CD4-positive, alpha-beta T cell treated with Interleukin-17A for 1 hour (primary cell): ENCODE results near the gene NLGN1.
"Not testable (repeated sequence)": the region's sequence is repeated elsewhere in the genome, so short reads cannot be mapped to it uniquely, and the experiment has no call there.

Experiments
- DNase-seq: peaks from one replicate; pipeline ENCODE4 v3.0.0-alpha.2; 2020

Gene NLGN1

DNA sequence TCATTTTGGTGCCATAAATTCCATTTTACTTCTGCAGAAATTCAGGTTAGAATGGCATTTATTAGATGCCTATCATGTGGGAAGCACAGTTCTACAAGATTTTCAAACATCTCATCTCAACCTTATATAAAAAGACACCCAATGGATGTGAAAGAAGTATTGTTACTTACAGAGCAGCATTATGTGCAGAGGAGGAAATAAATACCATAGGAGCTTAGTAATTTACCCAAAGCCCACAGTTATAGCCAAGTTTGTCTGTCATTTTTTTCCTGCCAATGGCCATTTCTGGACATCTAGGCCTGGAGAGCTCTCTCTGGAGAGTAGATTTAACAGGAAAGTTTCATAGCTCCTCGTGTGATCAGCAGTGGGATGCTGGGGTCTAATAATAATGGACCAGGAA is 802.2 kb downstream of the NLGN1 start:
- DNase-seq: no peak

DNA sequence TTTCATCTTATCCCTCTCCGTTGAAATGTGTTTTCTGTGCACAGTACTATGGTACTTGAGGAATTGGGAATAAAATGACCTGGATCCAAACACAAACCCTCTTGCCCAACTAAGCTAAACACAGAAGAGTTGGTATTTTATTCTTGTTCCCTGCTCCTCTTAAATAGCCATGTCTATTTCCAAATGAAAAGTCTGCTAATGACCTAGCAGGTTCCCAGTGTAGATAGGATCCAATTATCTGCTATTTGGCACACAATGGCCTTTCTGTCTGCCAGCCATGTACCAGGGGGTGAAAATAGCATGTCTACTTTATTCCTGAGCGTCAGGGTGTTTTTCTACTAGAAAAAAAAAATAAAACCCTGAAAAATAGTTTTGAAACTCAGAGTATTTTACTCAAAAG is 804.6 kb downstream of the NLGN1 start:
- no peak for DNase-seq

DNA sequence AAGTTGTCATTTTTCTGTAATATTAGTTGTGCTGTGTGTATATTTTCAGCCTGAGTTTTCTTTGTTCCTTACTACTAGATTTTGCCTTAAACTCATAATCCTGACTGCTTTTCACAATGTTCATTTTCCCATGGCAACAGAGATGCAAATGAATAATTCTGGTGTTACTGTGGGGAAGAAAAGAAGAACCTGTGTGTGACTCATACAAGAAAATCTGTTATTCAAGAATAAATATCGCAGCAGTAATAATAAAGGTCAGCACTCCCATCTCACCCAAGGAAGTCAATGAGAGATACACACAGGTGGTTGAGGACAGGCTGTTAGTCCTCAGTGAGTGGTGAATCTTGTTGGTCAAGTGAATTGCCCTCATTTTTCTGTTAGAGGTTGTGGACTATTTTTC is 805.0 kb downstream of the NLGN1 start:
- DNase-seq: no peak

DNA sequence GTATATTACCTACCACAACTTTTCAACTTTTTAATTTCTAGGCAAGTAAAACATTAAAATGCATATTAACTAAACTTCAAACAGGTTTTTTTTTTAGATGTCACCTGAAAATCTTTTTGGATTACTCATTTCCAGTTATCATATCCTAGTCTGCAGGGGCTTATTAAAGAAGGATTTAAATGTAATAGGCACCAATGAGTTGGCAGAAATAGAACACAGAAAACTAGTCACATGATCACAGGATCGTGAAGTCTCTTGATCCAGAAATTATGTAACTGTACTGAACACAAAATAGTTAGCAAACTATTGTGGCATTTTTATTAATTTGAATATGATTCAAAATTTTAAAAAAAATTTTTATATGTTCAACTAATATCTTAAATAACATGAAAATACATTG is 807.2 kb downstream of the NLGN1 start:
- no peak for DNase-seq

DNA sequence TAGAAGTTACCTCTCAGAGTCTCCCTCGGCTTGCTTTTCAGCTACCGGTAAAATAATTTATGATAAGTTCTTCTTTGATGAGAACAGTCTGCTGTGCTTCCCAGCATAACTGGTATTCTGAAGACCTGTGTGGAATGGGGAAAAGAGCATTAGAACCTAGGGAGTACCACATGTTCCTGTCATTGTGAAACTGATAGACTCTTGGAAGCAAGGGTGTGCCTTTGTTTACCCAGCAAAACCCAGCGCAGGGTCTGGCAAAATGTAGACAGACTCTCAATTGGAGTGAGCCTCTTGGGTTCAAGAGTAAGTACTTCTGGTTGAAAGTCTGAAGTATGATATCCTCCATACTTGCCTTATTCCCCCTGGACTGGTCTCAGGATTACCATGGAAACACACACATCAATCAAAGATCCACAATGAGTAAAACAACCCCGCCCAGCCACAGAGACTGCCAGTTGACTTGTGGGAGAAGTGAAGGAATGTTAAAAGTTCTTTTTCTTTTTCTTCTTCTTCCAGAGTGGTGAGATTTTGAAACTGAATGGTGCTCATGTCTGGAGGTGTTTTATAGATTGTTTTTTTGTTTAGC is 809.2 kb downstream of the NLGN1 start:
- DNase-seq: no peak

DNA sequence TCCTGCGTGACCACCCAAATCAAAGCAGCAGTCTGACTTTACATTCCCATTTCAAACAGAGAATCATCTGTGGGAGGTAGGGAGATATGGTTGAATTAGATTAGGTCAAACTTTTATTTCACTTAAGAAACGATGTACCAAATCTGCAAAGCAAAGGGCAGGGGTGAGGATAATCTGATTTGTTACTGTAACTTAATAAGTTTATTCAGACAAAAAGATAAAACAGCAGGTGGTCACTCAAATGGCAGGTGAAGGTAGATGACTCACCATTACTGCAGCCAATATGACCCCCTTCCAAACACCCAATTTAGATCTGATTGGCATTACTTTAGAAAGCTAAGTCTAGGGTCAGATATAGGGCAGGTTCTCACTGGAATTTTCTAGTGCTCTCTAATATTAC is 810.6 kb downstream of the NLGN1 start:
- no peak for DNase-seq

DNA sequence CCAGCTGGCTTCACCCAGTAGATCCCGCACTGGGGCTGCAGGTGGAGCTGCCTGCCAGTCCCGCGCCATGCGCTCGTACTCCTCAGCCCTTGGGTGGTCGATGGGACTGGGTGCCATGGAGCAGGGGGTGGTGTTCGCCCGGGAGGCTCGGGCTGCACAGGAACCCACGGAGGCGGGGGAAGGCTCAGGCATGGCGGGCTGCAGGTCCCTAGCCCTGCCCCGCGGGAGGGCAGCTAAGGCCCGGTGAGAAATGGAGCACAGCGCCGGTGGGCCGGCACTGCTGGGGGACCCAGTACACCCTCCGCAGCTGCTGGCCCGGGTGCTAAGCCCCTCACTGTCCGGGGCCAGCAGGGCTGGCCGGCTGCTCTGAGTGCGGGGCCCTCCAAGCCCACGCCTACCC is 814.4 kb downstream of the NLGN1 start:
- not testable (repeated sequence) for DNase-seq

DNA sequence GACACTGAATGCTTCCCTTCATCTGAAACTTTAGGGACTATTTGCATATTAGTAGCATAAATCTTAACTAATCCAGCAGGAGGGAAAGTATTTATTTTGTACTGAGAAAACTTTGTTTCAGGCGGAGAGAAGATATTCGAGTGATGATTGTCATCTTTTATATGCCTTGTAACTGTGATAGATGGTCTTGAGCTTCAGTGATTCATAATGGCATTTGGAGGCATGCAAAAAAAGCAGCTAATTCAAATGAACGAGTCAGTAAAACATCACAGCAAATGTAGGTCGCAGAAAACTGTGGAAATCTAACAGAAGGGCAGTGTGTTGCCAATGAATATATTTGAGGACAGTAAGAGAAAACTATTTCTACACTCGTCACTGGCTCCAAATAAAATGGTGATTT is 817.9 kb downstream of the NLGN1 start:
- DNase-seq: no peak

DNA sequence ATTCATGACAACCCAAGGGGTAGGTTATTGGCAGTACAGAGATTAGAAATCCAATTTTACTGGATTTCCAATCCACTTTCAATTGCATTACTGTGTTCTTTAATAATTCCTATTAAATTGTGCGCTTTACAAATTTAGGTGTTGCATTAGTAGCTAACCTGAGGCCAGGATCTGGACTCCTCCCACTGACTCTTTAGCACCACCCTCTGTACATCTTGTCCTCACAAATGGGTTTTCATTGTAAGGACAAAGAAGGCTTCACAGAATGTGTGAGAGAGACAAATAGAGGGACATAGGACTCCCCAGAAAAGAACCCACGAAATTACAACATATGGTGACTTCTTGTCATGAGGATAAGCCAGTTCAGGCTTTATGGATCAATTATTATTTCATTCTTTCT is 818.5 kb downstream of the NLGN1 start:
- no peak for DNase-seq

DNA sequence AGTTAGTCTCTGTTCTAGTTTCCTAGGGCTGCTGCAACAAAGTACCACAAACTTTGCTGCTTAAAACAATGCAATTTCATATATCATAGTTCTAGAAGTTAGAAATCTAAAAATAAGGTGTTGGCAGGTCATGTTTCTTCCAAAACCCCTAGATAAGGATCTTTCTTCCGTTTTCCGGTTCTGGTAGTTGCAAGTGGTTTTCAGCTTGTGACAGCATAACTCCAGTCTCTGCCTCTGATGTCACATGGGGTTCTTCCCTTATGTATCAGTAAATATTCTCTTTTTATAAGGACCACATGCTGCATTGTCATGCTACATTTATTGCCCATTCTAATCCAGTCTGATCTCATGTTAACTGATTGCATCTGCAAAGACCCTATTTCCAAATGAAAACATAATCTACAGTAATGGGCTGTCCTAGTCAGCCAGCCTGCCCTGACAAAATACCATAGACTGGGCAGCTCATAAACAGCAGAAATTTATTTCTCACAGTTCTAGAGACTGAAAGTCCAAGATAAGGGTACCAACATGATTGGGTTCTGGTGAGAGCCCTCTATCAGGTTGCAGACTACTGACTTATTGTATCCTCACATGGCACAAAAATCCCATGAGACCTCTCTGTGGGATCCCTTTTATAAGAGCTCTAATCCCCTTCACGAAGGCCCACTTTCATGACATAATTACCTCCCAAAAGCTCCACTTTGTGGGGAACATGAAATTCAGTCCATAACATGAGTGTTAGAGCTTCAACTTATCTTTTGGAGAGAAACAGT is 819.6 kb downstream of the NLGN1 start:
- no peak for DNase-seq

DNA sequence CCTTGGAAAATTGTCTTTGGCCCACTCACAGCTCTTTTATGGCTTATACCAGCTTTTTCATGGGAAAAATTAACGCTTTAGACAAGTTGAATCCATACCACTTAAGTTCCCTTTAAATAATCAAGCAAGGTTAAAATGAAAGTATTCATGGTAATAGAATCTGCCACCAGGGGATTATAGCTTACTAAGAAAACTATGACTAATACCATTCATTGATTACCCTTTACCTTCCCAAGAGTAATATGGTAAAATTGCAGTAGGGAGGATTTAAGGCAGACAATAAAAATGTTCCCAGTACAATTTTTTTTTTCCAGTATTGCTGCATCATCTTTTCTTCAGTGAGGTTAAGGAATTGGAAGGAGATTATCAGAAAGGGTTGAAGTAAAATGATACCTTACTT is 820.5 kb downstream of the NLGN1 start:
- DNase-seq: no peak

DNA sequence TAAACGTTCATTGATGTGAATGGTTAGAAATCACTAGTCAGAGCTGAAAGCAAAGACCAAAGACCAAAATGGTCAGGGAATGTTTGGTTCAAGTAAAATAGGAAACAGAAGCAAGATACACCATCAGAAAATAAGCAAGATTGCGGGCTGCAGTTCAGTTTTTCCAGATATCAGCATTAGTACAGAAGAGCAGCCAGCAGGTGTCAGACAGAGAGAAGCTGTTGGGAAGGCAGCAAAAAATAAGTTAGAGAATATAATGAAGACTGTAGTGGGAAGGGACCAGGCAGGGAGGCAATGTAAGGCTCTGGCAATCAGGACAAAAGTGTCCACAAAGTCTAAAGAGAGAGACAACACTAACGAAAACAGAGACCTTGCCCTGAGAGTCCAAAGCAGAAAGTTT is 822.2 kb downstream of the NLGN1 start:
- DNase-seq: no peak

DNA sequence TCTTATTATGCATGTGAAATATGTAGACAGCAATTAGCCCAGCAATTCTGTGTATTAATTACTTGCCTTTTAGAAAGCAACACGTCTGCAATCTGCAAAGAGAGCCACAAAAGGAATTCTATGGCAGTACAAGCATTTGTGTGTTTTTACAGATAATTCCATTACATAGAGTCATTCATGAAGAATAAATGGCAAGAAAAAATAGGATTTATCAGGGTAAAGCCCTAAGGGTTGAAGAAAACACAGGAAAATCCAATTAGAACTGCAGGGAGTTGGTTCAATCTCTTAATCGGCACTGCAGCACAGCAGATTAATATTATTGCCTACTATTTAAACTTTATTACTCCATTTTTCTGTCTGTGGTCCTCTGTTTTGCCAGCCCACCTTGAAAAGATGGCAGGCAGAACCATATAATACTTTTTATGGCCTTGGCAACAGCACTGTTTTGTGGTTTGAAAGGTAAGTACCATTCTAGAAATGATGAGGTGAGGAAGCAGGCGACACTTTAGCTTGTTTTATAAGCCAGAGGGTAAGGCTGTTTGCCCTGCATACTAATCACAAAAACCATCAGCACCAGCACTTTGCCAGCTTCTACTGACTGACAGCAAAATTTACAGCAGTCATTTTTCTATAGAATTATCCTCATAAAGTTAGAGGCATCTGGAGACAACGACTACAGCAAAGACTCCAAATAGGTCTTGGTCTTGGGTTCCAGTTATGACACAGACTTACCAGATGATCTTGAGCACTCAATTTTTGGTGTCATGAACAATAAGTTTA is 823.4 kb downstream of the NLGN1 start:
- no peak for DNase-seq

DNA sequence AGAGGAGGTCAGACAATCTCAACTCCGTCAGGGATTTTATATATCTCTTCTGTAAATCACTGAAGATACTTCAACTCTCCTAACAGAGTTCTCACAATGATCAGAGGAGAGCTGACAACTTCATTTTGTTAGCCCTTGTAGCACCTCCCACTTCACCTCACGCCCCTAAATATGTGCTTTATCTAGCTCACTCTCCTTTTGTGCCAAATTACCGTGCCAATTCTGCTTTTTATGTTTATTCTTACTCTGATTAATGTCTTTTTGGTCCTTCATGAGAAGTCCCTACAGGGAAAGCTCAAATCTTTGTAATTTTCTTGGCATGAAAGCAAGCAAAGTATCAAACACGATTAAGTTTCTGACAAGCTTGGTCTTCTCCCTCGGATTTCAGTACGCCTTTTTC is 825.5 kb downstream of the NLGN1 start:
- no peak for DNase-seq

DNA sequence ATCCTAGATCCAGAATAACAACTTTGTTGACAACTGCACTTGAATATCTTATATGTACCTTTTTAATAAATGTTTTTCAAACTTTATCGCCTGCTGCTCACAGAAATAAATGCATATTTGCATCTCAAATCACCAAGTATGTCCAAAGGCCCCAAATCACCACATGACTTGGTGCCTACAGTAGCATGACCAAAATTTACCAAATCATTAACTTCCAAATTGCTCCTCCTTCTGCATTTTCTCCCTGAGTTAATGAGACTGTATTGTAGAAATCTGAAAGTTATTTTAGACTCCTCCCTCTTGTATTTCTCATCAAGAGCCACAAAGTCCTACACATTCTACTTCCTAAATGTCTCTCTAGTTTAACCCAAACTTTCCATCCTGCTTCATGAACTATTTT is 826.1 kb downstream of the NLGN1 start:
- DNase-seq: no peak

DNA sequence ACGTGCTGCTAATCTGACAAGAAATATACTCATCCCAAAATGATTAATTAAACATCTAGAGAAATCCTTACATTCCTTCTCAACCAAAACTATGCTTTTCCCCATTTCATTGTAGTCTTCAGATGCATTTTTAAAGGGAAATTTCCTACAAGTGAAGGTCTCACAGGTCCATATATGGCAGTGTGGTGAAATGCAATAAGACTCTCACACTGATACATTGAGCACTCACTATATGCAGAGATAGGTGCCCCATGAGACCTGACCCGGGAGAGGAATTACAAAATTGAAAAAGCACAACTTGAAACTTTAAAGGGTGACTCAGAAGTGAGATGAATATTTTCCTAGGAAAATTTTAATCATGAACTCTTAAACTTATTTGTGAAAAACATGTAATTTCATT is 832.4 kb downstream of the NLGN1 start:
- no peak for DNase-seq

DNA sequence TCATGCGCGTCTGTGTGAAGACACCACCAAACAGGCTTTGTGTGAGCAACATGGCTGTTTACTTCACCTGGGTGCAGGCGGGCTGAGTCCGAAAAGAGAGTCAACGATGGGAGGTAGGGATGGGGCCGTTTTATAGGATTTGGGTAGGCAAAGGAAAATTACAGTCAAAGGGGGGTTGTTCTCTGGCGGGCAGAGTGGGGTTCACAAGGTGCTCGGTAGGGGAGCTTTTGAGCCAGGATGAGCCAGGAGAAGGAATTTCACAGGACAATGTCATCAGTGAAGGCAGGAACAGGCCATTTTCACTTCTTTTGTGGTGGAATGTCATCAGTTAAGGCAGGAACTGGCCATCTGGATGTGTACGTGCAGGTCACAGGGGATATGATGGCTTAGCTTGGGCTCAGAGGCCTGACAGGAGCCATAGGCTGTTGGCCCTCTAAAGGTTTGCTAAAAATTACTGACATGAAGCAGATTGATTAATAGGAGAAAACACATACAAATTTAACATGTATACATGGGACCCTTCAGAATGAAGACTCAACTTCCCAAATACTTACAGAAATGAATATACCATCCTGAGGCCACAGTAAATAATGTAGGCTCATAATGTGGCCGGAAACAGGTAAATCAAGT is 834.6 kb downstream of the NLGN1 start:
- not testable (repeated sequence) for DNase-seq

DNA sequence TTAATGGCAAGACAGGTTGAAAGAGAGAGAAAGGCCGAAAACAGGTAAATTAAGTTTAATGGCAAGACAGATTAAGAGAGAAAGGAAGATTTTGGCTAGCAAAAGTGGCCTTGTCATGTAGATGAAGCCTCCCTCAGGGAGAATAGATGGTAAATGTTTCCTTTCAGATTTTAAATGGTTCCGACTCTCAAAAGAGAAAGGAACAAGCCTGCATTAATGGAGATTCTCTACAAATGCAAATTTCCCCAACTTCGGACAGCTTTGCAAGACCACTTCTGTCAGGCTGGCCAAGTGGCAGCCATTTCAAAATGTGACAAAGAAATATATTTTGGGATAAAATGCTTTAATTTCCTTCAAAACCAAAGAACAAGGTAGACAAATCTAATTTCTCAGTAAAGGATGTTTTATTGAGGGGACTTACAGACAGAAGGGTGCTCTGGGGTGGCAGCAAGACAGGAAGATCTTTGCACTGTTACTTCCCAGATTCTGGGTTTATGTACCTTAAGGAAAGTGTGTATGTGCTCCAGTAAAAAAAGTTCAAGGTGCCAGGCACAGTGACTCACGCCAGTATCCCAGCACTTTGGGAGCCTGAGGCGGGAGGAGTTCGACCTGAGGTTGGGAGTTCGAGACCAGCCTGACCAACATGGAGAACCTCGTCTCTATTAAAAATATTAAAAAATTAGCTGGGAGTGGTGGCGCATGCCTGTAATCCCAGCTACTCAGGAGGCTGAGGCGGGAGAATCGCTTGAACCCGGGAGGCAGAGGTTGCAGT is 835.3 kb downstream of the NLGN1 start:
- no peak for DNase-seq

DNA sequence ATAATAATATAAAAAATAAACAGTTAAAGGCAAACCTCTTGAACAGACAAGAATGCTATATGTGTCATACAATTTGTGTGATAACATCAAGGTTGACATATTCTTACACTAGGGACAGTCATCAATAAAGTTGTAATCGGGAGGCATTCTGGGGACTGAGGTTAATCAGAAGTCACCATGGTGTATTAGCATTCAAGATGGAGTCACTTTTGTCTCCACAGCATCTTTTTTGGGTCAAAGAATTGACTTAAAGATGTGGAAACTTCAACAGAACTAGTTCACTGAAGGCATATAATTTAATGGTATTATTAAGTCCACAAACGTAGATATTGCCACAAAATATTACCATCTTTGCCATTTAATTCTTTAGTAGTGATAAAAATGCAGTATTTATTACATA is 836.0 kb downstream of the NLGN1 start:
- no peak for DNase-seq

DNA sequence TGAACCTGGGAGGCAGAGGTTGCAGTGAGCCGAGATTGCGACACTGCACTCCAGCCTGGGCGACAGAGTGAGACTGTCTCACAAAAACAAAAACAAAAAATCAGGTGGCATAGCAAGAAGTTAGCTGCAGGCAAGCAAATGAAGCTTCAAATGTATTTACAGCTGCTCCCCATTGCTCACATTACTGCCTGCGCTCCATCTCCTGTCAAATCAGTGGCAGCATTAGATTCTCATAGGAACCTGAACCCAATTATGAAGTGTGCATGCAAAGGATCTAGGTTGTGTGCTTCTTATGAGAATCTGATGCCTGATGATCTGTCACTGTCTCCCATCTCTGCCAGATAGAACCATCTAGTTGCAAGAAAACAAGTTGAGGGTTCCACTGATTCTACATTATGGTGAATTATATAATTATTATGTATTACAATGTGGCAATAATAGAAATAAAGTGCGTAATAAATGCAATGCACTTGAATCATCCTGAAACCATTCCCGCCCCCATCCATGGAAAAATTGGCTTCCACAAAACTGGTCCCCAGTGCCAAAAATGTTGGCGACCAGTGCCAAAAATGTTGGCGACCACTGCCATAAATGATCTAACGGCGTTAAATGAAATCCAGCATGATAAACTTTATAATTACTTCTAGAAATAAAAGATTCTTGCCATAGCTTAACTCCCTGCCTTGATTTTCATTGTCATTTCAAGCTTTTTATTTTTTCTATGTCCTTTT is 844.9 kb downstream of the NLGN1 start:
- no peak for DNase-seq

DNA sequence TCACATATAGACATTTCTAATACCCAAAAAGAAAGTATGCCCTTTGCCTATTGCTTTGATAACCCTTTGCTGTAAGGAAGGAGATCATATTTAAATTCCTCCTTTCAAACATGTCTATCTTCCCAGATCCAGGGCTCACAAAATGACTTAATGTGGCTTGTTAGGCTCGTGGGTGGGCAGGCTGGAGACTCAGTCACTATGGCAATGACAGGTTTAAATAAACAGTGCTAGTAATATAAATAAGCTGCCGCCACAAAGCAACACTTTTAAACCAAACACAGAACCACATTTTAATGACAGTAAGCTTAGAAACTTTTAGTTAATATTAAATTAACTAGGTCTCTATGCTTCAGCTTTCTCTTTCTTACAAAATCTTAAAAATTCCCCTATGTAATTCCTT is 845.6 kb downstream of the NLGN1 start:
- no peak for DNase-seq

DNA sequence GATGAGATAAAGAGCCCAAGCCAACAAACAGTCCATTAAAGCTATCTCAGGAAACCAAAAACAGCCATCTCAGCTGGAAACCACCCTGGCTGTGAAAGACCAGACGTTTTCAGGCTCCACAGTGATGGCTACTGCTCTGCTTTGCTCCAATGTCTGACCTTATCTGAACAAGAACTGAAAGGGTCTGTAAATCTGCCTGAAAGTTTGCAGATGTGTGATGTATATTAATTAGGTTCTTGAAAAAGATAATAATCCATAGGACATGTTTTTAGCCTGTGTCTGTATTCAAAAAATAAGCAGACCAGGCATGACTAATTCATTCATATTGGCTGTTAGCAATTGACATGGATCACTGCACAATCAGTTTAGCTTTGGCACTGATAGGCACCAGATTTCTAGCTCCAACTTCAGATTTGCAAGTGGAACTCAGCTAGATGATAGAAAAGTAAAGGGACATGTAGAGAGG is 850.2 kb downstream of the NLGN1 start:
- no peak for DNase-seq
